A673 (cell line): ENCODE results near the gene GSG1L2. TPM values are rescaled to one million over a fixed set of nuclear protein-coding genes. Genes with fewer than 3 reads are reported as not detected.

Experiments used
- BruUV-seq: library from RNA; stranded (reverse); fragments of 400-500 nt; replicated peaks from 2 replicates; lab custom pipeline; 2021; lab: Mats Ljungman, UMichigan
- CTCF ChIA-PET: fragments of 300-600 bp; sonication (Branson Sonifier 250); formaldehyde crosslinking; loops from one replicate; lab custom pipeline; 2022; ENCODE audit warnings: antibody characterized with exemption; lab: Charles Lee
- POLR2A ChIA-PET: fragments of 300-600 bp; sonication (Branson Sonifier 250); formaldehyde crosslinking; loops from one replicate; lab custom pipeline; 2022; ENCODE audit warnings: antibody characterized with exemption; ENCODE audit not compliant: low non-redundant PET; lab: Charles Lee
- DNase-seq: peaks from one replicate; pipeline ENCODE4 v3.0.0-alpha.2; 2015; ENCODE audit warnings: low spot score
- H3K27ac ChIP-seq: fragments of 200-600 bp; sonication (generic); 2 replicates; pipeline ENCODE4 v1.5.1; 2016; ENCODE audit warnings: mixed run types, low read depth, mild to moderate bottlenecking, mixed read lengths, antibody characterized with exemption, low read length; ENCODE audit not compliant: poor library complexity, severe bottlenecking
- H3K27me3 ChIP-seq: fragments of 200-600 bp; sonication (generic); replicated peaks from 2 replicates; pipeline ENCODE4 v1.6.1; 2017; ENCODE audit warnings: mixed run types, low read depth, mild to moderate bottlenecking, mixed read lengths, antibody characterized with exemption, low read length; ENCODE audit not compliant: insufficient read depth, poor library complexity
- H3K36me3 ChIP-seq: fragments of 200-600 bp; sonication (generic); 2 replicates; pipeline ENCODE4 v1.6.1; 2016; ENCODE audit warnings: mixed run types, mild to moderate bottlenecking, mixed read lengths, antibody characterized with exemption, low read length; ENCODE audit not compliant: insufficient read depth, poor library complexity, severe bottlenecking
- H3K4me1 ChIP-seq: fragments of 200-600 bp; sonication (generic); 2 replicates; pipeline ENCODE4 v1.6.1; 2017; ENCODE audit warnings: mixed run types, mild to moderate bottlenecking, mixed read lengths, antibody characterized with exemption, low read length; ENCODE audit not compliant: insufficient read depth, poor library complexity, severe bottlenecking
- H3K4me3 ChIP-seq: fragments of 200-600 bp; sonication (generic); 2 replicates; pipeline ENCODE4 v1.5.1; 2016; ENCODE audit warnings: low read depth, mixed run types, mild to moderate bottlenecking, mixed read lengths, low read length; ENCODE audit not compliant: poor library complexity, severe bottlenecking
- H3K9me3 ChIP-seq: fragments of 200-600 bp; sonication (generic); 2 replicates; pipeline ENCODE4 v1.6.1; 2016; ENCODE audit warnings: mixed run types, low read depth, mild to moderate bottlenecking, mixed read lengths, antibody characterized with exemption, low read length; ENCODE audit not compliant: poor library complexity, severe bottlenecking
- EZH2 ChIP-seq: fragments of 200-600 bp; sonication (generic); IDR thresholded peaks from 2 replicates; pipeline ENCODE4 v1.6.1; 2017; ENCODE audit warnings: borderline replicate concordance, low read depth, mild to moderate bottlenecking, mixed read lengths, antibody characterized with exemption, low read length; ENCODE audit not compliant: poor library complexity, severe bottlenecking
- intact Hi-C: fragments of 100-400 bp; cut with micrococcal nuclease; formaldehyde crosslinking; loops from one replicate; pipeline ENCODE4 v1.10.0; 2022; ENCODE audit not compliant: unreplicated experiment
- total RNA-seq: library from RNA; stranded (reverse); gene quantifications from 2 replicates; pipeline ENCODE4 v1.2.3, GENCODE V29; 2021
- TF ChIP-seq, protein P1 (sequence below): fragments of 300-800, 200-600 bp; sonication (generic); conservative IDR thresholded peaks from 2 replicates; pipeline ENCODE4 v1.5.1; 2017; ENCODE audit warnings: low read depth, mild to moderate bottlenecking, antibody characterized with exemption, low read length, moderate library complexity, mixed read lengths

The GSG1L2 gene
- total RNA-seq, 1 experiment from 2014 or later, result not detected

- no peak overlapping the region for H3K4me3 ChIP-seq
- DNase-seq, result no peak
- TF ChIP-seq, protein P1, sequence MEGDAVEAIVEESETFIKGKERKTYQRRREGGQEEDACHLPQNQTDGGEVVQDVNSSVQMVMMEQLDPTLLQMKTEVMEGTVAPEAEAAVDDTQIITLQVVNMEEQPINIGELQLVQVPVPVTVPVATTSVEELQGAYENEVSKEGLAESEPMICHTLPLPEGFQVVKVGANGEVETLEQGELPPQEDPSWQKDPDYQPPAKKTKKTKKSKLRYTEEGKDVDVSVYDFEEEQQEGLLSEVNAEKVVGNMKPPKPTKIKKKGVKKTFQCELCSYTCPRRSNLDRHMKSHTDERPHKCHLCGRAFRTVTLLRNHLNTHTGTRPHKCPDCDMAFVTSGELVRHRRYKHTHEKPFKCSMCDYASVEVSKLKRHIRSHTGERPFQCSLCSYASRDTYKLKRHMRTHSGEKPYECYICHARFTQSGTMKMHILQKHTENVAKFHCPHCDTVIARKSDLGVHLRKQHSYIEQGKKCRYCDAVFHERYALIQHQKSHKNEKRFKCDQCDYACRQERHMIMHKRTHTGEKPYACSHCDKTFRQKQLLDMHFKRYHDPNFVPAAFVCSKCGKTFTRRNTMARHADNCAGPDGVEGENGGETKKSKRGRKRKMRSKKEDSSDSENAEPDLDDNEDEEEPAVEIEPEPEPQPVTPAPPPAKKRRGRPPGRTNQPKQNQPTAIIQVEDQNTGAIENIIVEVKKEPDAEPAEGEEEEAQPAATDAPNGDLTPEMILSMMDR, result no peak
- no peak for TF ChIP-seq EZH2
- ChIA-PET POLR2A (no interaction called here), CTCF (no interaction called here)
- H3K9me3 ChIP-seq, result no peaks in the 10 kb centered on the region
- intact Hi-C loops, result no loop called here
- H3K27me3 ChIP-seq, result peaks cover 13% of the 10 kb centered on the region
- BruUV-seq, result no TSS peak
- no peaks in the 10 kb centered on the region for H3K36me3 ChIP-seq
- no peaks in the 10 kb centered on the region for H3K4me1 ChIP-seq
- no peak overlapping the region for H3K27ac ChIP-seq
These were observed 28.3 kb upstream of the GSG1L2 start for GRCh38 chr17:9850151-9850550.

- Histone ChIP-seq H3K27ac (no peak overlapping the region), H3K9me3 (no peaks in the 10 kb centered on the region), H3K36me3 (no peaks in the 10 kb centered on the region), H3K4me3 (no peak overlapping the region), H3K4me1 (no peaks in the 10 kb centered on the region), H3K27me3 (peaks cover 13% of the 10 kb centered on the region)
- intact Hi-C loops, result no loop called here
- ChIA-PET POLR2A (no interaction called here), CTCF (no interaction called here)
- no peak for TF ChIP-seq EZH2
- TF ChIP-seq, protein P1, result no peak
- BruUV-seq, result no TSS peak
- DNase-seq, result no peak
These were observed 23.4 kb upstream of the GSG1L2 start for GRCh38 chr17:9845306-9845705.

GRCh38 chr17:9844153-9844552, 22.3 kb upstream of the GSG1L2 start:
- no TSS peak for BruUV-seq
- DNase-seq, result no peak
- CTCF ChIA-PET, result no interaction called here
- POLR2A ChIA-PET, result no interaction called here
- TF ChIP-seq, protein P1, result no peak
- no peak for TF ChIP-seq EZH2
- Histone ChIP-seq H3K36me3 (no peaks in the 10 kb centered on the region), H3K4me1 (no peaks in the 10 kb centered on the region), H3K27ac (no peak overlapping the region), H3K9me3 (no peaks in the 10 kb centered on the region), H3K27me3 (peaks cover 8% of the 10 kb centered on the region), H3K4me3 (no peak overlapping the region)
- intact Hi-C loops, result no loop called here
